K562 (cell line): Measurements from ENCODE around the gene STYXL1. TPM values are rescaled to one million over a fixed set of nuclear protein-coding genes. Genes with fewer than 3 reads are reported as not detected.
A peak's percentile ranks its signal among the peaks of the same experiment; 100 is the strongest.

Source experiments
- ASH1L ChIP-seq: fragments of 450-650 bp; IDR thresholded peaks from 2 replicates; pipeline ENCODE4 v1.6.1; 2018; ENCODE audit warnings: borderline replicate concordance, mild to moderate bottlenecking, low read depth; ENCODE audit not compliant: partially characterized antibody
- BMI1 ChIP-seq: fragments of 150-350 bp; IDR thresholded peaks from 2 replicates; pipeline ENCODE4 v1.6.1; 2014; ENCODE audit warnings: low read length
- DPF2 ChIP-seq: fragments of 450-650 bp; IDR thresholded peaks from 2 replicates; pipeline ENCODE4 v1.6.1; 2016
- EGR1 ChIP-seq: fragments of 450-650 bp; conservative IDR thresholded peaks from 2 replicates; pipeline ENCODE4 v1.6.1; 2017; ENCODE audit warnings: mild to moderate bottlenecking
- ELF2 ChIP-seq: fragments of 250-450 bp; sonication (Bioruptor Pico); IDR thresholded peaks from 2 replicates; pipeline ENCODE4 v1.5.0; 2021; ENCODE audit warnings: mild to moderate bottlenecking
- HMG20B ChIP-seq: fragments of 250-450 bp; sonication (Bioruptor Pico); IDR thresholded peaks from 2 replicates; pipeline ENCODE4 v1.5.0; 2021; ENCODE audit warnings: mild to moderate bottlenecking
- KLF16 ChIP-seq: IDR thresholded peaks from 2 replicates; pipeline ENCODE4 v1.6.1; 2016; ENCODE audit warnings: antibody characterized with exemption
- NR2C1 ChIP-seq, 2 experiments: fragments of 450-650 bp; IDR thresholded peaks; 2 replicates each; pipeline ENCODE4 v1.6.1; 2017; ENCODE audit warnings: mild to moderate bottlenecking in 2 of 2, antibody characterized with exemption in 1 of 2, inconsistent platforms in 1 of 2, missing compliant biosample characterization in 1 of 2, missing genetic modification characterization in 1 of 2
- PML ChIP-seq: IDR thresholded peaks from 2 replicates; pipeline ENCODE4 v1.6.1; 2012; ENCODE audit warnings: low read length, inconsistent platforms
- RAD51 ChIP-seq: fragments of 450-650 bp; IDR thresholded peaks from 2 replicates; pipeline ENCODE4 v1.7.1; 2016; ENCODE audit warnings: low read depth, mild to moderate bottlenecking, borderline replicate concordance
- SMAD4 ChIP-seq: fragments of 250-450 bp; sonication (Bioruptor Pico); conservative IDR thresholded peaks from 2 replicates; pipeline ENCODE4 v1.8.0; 2021; ENCODE audit warnings: inconsistent platforms, mild to moderate bottlenecking, moderate library complexity
- SMARCA5 ChIP-seq: fragments of 450-650 bp; IDR thresholded peaks from 2 replicates; pipeline ENCODE4 v1.6.1; 2016
- SMC3 ChIP-seq: conservative IDR thresholded peaks from 2 replicates; pipeline ENCODE4 v1.6.1; 2011; ENCODE audit warnings: low read depth, low read length, improper control_type of control experiment; ENCODE audit not compliant: insufficient read depth
- TEAD1 ChIP-seq, 2 experiments: fragments of 450-650 bp in 1 of 2; sonication (generic) in 1 of 2; formaldehyde crosslinking; IDR thresholded peaks; 2 replicates each; pipeline versions ENCODE4 v1.4.0 to v1.8.0; 2020 to 2022; ENCODE audit warnings: mild to moderate bottlenecking in 2 of 2, missing genetic modification reagents in 1 of 2
- ZNF324 ChIP-seq: fragments of 250-450 bp; sonication (Bioruptor Pico); IDR thresholded peaks from 2 replicates; pipeline ENCODE4 v1.4.0; 2020; ENCODE audit warnings: mild to moderate bottlenecking
- polyA plus RNA-seq, 8 experiments: library from polyadenylated mRNA; depleted of rRNA in 4 of 8; stranded (reverse) in 5 of 8; unstranded in 3 of 8; fragments of >200 nt; fragmentation: Nextera tagmentation in 2 of 8; fragmentation: Illumina TruSeq in 1 of 8; extraction: Ambion mirVana in 2 of 8; extraction: Trizol in 1 of 8; gene quantifications; 2 replicates each; pipeline versions ENCODE4 v1.2.1 to v1.2.3, GENCODE V29; 2011 to 2014; ENCODE audit warnings: inconsistent platforms in 1 of 8, missing spikeins in 1 of 8
- total RNA-seq, 7 experiments: library from RNA; depleted of rRNA in 6 of 7; stranded (reverse); fragments of >200 nt in 6 of 7; fragmentation: Illumina TruSeq in 2 of 7; extraction: Trizol in 2 of 7; gene quantifications; 2 replicates each; pipeline versions ENCODE4 v1.2.1 to v1.2.3, GENCODE V29; 2011 to 2021; ENCODE audit warnings: low replicate concordance in 1 of 7
- TF ChIP-seq, protein P1 (sequence below): fragments of 450-650 bp; IDR thresholded peaks from 2 replicates; pipeline ENCODE4 v1.7.1; 2018; ENCODE audit warnings: mild to moderate bottlenecking, low read depth; ENCODE audit not compliant: partially characterized antibody
- TF ChIP-seq, protein P2 (sequence below): fragments of 250-450 bp; sonication (Bioruptor Pico); IDR thresholded peaks from 2 replicates; pipeline ENCODE4 v1.5.0; 2020; ENCODE audit warnings: mild to moderate bottlenecking, borderline replicate concordance
- TF ChIP-seq, protein P3 (sequence below): fragments of 250-450 bp; sonication (Bioruptor Pico); IDR thresholded peaks from 2 replicates; pipeline ENCODE4 v1.8.0; 2021; ENCODE audit warnings: moderate library complexity, mild to moderate bottlenecking, inconsistent platforms
- TF ChIP-seq, protein P4 (sequence below): sonication (generic); formaldehyde crosslinking; IDR thresholded peaks from 2 replicates; pipeline ENCODE4 v1.8.0; 2022; ENCODE audit warnings: mild to moderate bottlenecking, missing genetic modification reagents

Gene STYXL1
- total and polyA plus RNA-seq, 9 of the 15 experiments (the other 6 are each of a cell fraction or from before 2014, with no cell fraction given) = 36.5 to 97.2 (median 49.9) TPM

DNA sequence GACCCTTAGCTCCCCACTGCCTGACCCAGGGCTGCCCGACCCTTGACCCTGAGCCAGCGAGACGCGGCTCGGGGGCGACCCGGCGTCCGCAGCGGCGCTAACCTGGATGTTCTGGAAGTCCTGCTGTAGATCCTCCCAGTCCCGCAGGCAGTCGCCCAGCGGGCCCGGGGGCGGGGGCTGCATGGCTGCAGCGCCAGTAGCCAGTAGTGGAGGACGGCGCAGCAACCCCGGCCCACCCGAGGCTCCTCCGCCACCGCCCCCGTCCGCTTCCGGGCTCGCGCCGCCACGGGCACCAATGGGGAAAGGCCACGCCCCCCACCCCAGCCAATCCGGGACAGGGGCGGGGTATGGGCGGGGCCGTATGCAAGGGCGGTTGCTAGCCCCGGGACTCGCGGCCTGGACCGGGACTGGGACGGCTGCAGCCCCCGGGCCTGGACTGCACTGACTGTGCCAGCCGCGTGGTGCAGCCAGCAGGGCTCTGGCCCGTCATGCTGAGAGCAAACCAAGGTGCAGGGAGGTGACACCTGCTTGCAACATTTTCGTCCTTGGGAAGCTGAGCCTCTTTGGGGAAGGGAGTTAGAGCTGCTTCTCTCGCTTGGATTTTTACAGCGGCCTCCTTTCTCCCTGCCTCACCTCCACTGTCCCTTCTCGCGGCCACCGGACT is 53.3 kb downstream of the STYXL1 start, which contains the start of gene TMEM120A (continued):
- TF ChIP-seq PML = no peak; the same call in 1 of the 2 replicates
- no peak for TF ChIP-seq SMC3
- TF ChIP-seq, protein P1, sequence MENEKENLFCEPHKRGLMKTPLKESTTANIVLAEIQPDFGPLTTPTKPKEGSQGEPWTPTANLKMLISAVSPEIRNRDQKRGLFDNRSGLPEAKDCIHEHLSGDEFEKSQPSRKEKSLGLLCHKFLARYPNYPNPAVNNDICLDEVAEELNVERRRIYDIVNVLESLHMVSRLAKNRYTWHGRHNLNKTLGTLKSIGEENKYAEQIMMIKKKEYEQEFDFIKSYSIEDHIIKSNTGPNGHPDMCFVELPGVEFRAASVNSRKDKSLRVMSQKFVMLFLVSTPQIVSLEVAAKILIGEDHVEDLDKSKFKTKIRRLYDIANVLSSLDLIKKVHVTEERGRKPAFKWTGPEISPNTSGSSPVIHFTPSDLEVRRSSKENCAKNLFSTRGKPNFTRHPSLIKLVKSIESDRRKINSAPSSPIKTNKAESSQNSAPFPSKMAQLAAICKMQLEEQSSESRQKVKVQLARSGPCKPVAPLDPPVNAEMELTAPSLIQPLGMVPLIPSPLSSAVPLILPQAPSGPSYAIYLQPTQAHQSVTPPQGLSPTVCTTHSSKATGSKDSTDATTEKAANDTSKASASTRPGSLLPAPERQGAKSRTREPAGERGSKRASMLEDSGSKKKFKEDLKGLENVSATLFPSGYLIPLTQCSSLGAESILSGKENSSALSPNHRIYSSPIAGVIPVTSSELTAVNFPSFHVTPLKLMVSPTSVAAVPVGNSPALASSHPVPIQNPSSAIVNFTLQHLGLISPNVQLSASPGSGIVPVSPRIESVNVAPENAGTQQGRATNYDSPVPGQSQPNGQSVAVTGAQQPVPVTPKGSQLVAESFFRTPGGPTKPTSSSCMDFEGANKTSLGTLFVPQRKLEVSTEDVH = peak; percentile 64
- peak; percentile 95 for TF ChIP-seq ELF2 (CRISPR knock-in tag)
- TF ChIP-seq TEAD1 (CRISPR knock-in tag; IDR thresholded peaks at IDR 0.05) = peak in 1 of 2 experiments; percentile 62; a peak in 1 of 4 replicates
- TF ChIP-seq SMAD4 (CRISPR knock-in tag) = peak; percentile 67; the same call in 1 of the 2 replicates
- peak; percentile 9; the same call in 1 of the 2 replicates for TF ChIP-seq HMG20B (CRISPR knock-in tag)
- peak; percentile 88 for TF ChIP-seq NR2C1 (IDR thresholded peaks at IDR 0.05)
- TF ChIP-seq NR2C1 (tag; IDR thresholded peaks at IDR 0.05) = peak; percentile 91
- 0 out of 2 replicates have a peak, but pooled peaks have one; percentile 23 for TF ChIP-seq DPF2
- TF ChIP-seq RAD51 = no peak
- peak; percentile 42; the same call in 1 of the 2 replicates for TF ChIP-seq KLF16
- TF ChIP-seq ZNF324 (CRISPR knock-in tag) = no peak
- peak; percentile 69 for TF ChIP-seq ASH1L
- TF ChIP-seq, protein P2, sequence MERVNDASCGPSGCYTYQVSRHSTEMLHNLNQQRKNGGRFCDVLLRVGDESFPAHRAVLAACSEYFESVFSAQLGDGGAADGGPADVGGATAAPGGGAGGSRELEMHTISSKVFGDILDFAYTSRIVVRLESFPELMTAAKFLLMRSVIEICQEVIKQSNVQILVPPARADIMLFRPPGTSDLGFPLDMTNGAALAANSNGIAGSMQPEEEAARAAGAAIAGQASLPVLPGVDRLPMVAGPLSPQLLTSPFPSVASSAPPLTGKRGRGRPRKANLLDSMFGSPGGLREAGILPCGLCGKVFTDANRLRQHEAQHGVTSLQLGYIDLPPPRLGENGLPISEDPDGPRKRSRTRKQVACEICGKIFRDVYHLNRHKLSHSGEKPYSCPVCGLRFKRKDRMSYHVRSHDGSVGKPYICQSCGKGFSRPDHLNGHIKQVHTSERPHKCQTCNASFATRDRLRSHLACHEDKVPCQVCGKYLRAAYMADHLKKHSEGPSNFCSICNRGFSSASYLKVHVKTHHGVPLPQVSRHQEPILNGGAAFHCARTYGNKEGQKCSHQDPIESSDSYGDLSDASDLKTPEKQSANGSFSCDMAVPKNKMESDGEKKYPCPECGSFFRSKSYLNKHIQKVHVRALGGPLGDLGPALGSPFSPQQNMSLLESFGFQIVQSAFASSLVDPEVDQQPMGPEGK (CRISPR knock-in tag) = 0 out of 2 replicates have a peak, but pooled peaks have one; percentile 28
- TF ChIP-seq BMI1 = no peak
- TF ChIP-seq, protein P3, sequence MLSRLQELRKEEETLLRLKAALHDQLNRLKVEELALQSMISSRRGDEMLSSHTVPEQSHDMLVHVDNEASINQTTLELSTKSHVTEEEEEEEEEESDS = no peak
- peak; percentile 95 for TF ChIP-seq EGR1
- TF ChIP-seq SMARCA5 = peak; percentile 84
- TF ChIP-seq, protein P4, sequence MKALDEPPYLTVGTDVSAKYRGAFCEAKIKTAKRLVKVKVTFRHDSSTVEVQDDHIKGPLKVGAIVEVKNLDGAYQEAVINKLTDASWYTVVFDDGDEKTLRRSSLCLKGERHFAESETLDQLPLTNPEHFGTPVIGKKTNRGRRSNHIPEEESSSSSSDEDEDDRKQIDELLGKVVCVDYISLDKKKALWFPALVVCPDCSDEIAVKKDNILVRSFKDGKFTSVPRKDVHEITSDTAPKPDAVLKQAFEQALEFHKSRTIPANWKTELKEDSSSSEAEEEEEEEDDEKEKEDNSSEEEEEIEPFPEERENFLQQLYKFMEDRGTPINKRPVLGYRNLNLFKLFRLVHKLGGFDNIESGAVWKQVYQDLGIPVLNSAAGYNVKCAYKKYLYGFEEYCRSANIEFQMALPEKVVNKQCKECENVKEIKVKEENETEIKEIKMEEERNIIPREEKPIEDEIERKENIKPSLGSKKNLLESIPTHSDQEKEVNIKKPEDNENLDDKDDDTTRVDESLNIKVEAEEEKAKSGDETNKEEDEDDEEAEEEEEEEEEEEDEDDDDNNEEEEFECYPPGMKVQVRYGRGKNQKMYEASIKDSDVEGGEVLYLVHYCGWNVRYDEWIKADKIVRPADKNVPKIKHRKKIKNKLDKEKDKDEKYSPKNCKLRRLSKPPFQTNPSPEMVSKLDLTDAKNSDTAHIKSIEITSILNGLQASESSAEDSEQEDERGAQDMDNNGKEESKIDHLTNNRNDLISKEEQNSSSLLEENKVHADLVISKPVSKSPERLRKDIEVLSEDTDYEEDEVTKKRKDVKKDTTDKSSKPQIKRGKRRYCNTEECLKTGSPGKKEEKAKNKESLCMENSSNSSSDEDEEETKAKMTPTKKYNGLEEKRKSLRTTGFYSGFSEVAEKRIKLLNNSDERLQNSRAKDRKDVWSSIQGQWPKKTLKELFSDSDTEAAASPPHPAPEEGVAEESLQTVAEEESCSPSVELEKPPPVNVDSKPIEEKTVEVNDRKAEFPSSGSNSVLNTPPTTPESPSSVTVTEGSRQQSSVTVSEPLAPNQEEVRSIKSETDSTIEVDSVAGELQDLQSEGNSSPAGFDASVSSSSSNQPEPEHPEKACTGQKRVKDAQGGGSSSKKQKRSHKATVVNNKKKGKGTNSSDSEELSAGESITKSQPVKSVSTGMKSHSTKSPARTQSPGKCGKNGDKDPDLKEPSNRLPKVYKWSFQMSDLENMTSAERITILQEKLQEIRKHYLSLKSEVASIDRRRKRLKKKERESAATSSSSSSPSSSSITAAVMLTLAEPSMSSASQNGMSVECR (CRISPR knock-in tag) = peak; percentile 45; the same call in 1 of the 2 replicates
